CD4-positive, alpha-beta T cell treated with Interleukin-1 beta for 1 hour (primary cell): Measurements from ENCODE around the gene RHOA.

Source experiments
- DNase-seq, 2 donors: peaks; one replicate each; pipeline ENCODE4 v3.0.0-alpha.2; 2020 to 2022

Gene RHOA

GRCh38 chr3:49411968-49412631, at the start of gene RHOA, which contains the start of gene TCTA:
TSS of gene RHOA (minus strand) at chr3:49411976. CDS start at chr3:49375589, 36,387 bp downstream.
TSS of gene TCTA (plus strand) at chr3:49412423. CDS start at chr3:49412427, 4 bp downstream.
- peak; percentile 100 for DNase-seq

- DNase-seq = no peak
These were observed 49.2 kb upstream of the RHOA start for GRCh38 chr3:49460956-49461355.

- DNase-seq = no peak
These were observed 48.6 kb upstream of the RHOA start for GRCh38 chr3:49460188-49460890.

- no peak for DNase-seq
These were observed 44.7 kb upstream of the RHOA start for GRCh38 chr3:49456466-49456865.

- DNase-seq = no peak
These were observed 43.3 kb upstream of the RHOA start for GRCh38 chr3:49454898-49455681.

GRCh38 chr3:49454458-49454857, 42.7 kb upstream of the RHOA start:
- DNase-seq = no peak

GRCh38 chr3:49453621-49454020, 41.8 kb upstream of the RHOA start:
- no peak for DNase-seq

GRCh38 chr3:49445391-49445790, 33.6 kb upstream of the RHOA start:
- no peak for DNase-seq

GRCh38 chr3:49434731-49435130, 23.0 kb upstream of the RHOA start:
- no peak for DNase-seq

GRCh38 chr3:49428752-49429080, 16.9 kb upstream of the RHOA start:
- DNase-seq = no peak

GRCh38 chr3:49427586-49427985, 15.8 kb upstream of the RHOA start:
- DNase-seq = no peak

- DNase-seq = no peak
These were observed 13.0 kb upstream of the RHOA start for GRCh38 chr3:49424816-49425215.

- no peak for DNase-seq
These were observed 10.8 kb upstream of the RHOA start, which contains the start of gene AMT for GRCh38 chr3:49422379-49423248. TSS of gene AMT (minus strand) at chr3:49422473. CDS start at chr3:49422450, 23 bp downstream.

- DNase-seq = no peak
These were observed 10.2 kb upstream of the RHOA start for GRCh38 chr3:49421890-49422378.

GRCh38 chr3:49417516-49418120, 5.8 kb upstream of the RHOA start:
- no peak for DNase-seq

GRCh38 chr3:49416867-49417266, 5.1 kb upstream of the RHOA start:
- DNase-seq = no peak

GRCh38 chr3:49415931-49416601, 4.3 kb upstream of the RHOA start:
- DNase-seq = peak; percentile 82 to 83

GRCh38 chr3:49414753-49415152, 3.0 kb upstream of the RHOA start:
- no peak for DNase-seq

- no peak for DNase-seq
These were observed 1.6 kb upstream of the RHOA start for GRCh38 chr3:49413338-49413734.

- no peak for DNase-seq
These were observed 1.0 kb upstream of the RHOA start for GRCh38 chr3:49412632-49413337.

GRCh38 chr3:49411535-49411967, 225 bp downstream of the RHOA start:
- peak; percentile 66 to 68 for DNase-seq
